ENCODE data around the gene OMD. TPM values are rescaled to one million over a fixed set of nuclear protein-coding genes. Genes with fewer than 3 reads are reported as not detected.
"Not testable (repeated sequence)": the region's sequence is repeated elsewhere in the genome, so short reads cannot be mapped to it uniquely, and the experiment has no call there.

The OMD gene
- total RNA-seq, 2 donors from 2014 or later = 3.6 to 6.5 TPM

DNA sequence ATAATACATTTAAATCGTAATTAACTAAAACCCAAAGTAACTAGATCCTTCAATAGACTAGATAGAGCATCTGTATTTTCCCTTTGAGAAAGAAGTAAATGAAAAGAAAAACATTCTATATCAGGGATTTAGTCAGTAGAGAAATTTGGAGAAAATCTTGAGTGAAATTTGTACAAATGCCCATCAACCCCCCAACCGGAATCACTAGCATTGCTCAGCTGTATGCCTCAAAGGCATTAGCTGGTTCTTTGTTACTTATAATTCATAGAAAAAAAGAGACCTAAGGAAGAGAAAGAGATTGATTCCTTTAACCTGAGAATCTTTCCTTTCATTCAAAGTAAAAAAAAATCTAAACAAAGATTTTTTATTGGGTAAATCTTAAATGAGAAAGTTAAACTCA lies 659 bp downstream of the OMD start:
- intact Hi-C loops (cut with DNase I) = no loop called here
- peak overlapping the region in 1 of 2 donors; percentile 1 for H3K27ac ChIP-seq
- WGBS = 84% methylated on average over 2 of the region's 2 CpGs
- no peaks in the 10 kb centered on the region for H3K9me3 ChIP-seq
- H3K4me3 ChIP-seq = peak overlapping the region; percentile 1
- H3K36me3 ChIP-seq = no peaks in the 10 kb centered on the region
- H3K27me3 ChIP-seq (replicated peaks; ENCODE audit: insufficient read depth) = no peaks in the 10 kb centered on the region
- no peaks in the 10 kb centered on the region for H3K4me1 ChIP-seq (replicated peaks)
- no peak for DNase-seq (ENCODE audit: low spot score)
- no peak for TF ChIP-seq POLR2A (IDR thresholded peaks at IDR 0.05)
- TF ChIP-seq, protein P1, sequence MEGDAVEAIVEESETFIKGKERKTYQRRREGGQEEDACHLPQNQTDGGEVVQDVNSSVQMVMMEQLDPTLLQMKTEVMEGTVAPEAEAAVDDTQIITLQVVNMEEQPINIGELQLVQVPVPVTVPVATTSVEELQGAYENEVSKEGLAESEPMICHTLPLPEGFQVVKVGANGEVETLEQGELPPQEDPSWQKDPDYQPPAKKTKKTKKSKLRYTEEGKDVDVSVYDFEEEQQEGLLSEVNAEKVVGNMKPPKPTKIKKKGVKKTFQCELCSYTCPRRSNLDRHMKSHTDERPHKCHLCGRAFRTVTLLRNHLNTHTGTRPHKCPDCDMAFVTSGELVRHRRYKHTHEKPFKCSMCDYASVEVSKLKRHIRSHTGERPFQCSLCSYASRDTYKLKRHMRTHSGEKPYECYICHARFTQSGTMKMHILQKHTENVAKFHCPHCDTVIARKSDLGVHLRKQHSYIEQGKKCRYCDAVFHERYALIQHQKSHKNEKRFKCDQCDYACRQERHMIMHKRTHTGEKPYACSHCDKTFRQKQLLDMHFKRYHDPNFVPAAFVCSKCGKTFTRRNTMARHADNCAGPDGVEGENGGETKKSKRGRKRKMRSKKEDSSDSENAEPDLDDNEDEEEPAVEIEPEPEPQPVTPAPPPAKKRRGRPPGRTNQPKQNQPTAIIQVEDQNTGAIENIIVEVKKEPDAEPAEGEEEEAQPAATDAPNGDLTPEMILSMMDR (IDR thresholded peaks at IDR 0.05) = no peak
- TF ChIP-seq POLR2AphosphoS5 (IDR thresholded peaks at IDR 0.05) = no peak

DNA sequence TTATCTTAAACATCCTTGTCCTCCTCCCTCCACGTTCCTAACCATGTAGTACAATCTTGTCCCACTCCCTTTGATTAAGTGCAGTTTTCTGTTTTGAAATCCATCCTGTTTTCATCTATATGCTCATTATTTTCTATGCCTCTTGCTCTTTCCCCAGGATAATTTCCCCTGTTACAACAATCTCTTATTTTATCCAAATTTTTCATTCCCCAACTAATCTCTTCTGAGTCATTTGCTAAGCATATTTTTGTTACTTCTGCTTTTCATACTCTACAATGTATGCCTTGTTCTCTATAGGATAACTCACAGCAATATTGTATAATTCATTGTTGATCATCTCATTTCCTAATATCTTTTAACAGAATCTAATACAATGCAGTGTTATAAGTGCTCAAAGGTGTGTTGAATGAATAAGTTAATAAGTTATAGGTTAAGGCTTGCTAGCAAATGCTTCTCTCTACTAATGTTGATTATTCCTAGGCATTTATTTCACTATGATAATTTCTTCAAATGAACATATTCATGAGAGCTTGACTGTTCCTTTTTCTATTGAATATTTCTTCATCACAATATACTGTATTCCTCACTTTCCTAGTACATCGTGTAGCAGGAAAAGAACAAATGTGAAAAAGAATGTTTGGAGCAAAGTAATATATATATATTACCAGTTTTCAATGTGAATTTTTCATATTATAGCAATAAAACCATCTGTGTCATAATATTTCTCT lies 1.5 kb downstream of the OMD start:
- no peak for TF ChIP-seq POLR2A (IDR thresholded peaks at IDR 0.05)
- TF ChIP-seq POLR2AphosphoS5 (IDR thresholded peaks at IDR 0.05) = no peak
- TF ChIP-seq, protein P1 (IDR thresholded peaks at IDR 0.05) = no peak
- Histone ChIP-seq H3K27ac (no peak overlapping the region), H3K9me3 (no peaks in the 10 kb centered on the region), H3K27me3 (replicated peaks; ENCODE audit: insufficient read depth) (no peaks in the 10 kb centered on the region), H3K36me3 (no peaks in the 10 kb centered on the region), H3K4me1 (replicated peaks) (no peaks in the 10 kb centered on the region), H3K4me3 (no peak overlapping the region)
- 74% methylated on average over 2 of the region's 2 CpGs for WGBS
- intact Hi-C loops (cut with DNase I) = no loop called here
- DNase-seq (ENCODE audit: low spot score) = no peak

DNA sequence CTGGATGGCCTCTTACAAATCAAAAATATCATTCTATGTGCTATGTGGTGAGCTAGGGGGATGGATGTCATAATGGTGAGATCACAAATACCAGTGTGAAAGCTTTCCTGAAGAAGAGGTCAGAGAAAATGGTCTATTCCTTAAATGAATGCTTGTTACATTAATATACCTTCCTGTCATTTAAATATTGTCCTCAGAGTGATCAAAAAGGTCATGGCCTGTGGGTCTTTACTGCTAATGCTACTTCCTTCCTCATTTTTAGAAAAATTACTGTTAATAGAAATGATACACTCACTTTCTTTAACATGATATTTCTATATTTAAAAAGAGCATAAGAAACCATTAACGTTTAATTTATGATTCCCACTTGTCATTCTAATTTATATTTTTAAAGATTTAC lies 9.7 kb downstream of the OMD start:
- no peak overlapping the region for H3K4me3 ChIP-seq
- DNase-seq (ENCODE audit: low spot score) = no peak
- H3K36me3 ChIP-seq = no peaks in the 10 kb centered on the region
- TF ChIP-seq, protein P1 (IDR thresholded peaks at IDR 0.05) = no peak
- TF ChIP-seq POLR2A (IDR thresholded peaks at IDR 0.05) (no peak), POLR2AphosphoS5 (IDR thresholded peaks at IDR 0.05) (no peak)
- H3K4me1 ChIP-seq (replicated peaks) = no peaks in the 10 kb centered on the region
- intact Hi-C loops (cut with DNase I) = no loop called here
- no peak overlapping the region for H3K27ac ChIP-seq
- H3K9me3 ChIP-seq = no peaks in the 10 kb centered on the region
- WGBS = 85% methylated on average over 1 of the region's 1 CpG
- H3K27me3 ChIP-seq (replicated peaks; ENCODE audit: insufficient read depth) = no peaks in the 10 kb centered on the region

DNA sequence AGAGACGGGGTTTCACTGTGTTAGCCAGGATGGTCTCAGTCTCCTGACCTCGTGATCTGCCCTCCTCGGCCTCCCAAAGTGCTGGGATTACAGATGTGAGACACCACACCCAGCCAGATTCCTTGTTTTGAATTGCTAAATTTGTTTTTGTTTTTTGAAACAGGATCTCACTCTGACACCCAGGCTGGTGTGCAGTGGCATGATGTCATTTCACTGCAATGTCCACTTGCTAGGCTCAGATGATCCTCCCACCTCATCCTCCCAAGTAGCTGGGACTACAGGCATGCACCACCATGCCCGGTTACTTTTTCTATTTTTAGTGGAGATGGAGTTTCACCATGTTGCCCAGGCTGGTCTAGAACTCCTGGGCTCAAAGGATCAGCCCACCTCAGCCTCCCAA lies 13.1 kb downstream of the OMD start:
- WGBS = 75% methylated on average over 4 of the region's 4 CpGs
- intact Hi-C loops (cut with DNase I); H3K4me1 ChIP-seq (replicated peaks); H3K36me3 ChIP-seq; H3K27ac ChIP-seq; H3K9me3 ChIP-seq; H3K27me3 ChIP-seq (replicated peaks; ENCODE audit: insufficient read depth); H3K4me3 ChIP-seq; DNase-seq (ENCODE audit: low spot score): not testable (repeated sequence)

DNA sequence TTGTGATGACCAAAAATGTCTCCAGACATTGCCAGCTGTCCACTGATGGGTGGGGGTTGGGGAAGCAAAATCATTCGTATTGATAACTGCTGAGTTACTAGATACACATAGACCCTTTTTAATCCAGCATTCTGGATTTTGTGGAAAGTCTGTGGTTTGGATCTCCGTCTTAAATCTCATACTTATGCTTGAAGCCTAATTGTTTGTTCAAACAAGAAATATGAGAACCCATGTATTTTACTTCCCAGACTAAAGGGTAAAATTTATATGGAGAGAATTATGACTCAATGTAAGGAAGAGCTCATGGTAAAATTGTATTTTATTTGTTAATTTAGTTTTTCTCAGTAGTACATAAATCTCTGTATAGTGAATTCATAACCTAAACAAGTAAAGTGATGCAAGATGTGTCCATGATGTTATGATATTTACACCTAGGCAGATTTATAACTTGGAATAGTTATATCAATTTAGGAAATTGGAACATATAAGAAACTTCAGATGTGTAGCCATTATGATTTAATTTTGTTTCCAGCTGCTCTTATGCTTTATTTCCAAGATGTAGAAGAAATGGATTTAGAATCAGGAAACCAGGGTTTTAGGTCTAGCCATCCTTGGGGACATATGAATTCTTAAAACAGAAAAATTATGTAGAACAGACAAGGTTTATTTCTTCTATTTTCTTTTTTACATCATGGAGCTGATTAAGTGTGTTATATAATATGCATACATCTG lies 15.4 kb downstream of the OMD start:
- H3K4me3 ChIP-seq = no peak overlapping the region
- no peak for DNase-seq (ENCODE audit: low spot score)
- intact Hi-C loops (cut with DNase I) = no loop called here
- TF ChIP-seq, protein P1 (IDR thresholded peaks at IDR 0.05) = no peak
- TF ChIP-seq POLR2AphosphoS5 (IDR thresholded peaks at IDR 0.05) (no peak), POLR2A (IDR thresholded peaks at IDR 0.05) (no peak)
- no peaks in the 10 kb centered on the region for H3K4me1 ChIP-seq (replicated peaks)
- no peaks in the 10 kb centered on the region for H3K36me3 ChIP-seq
- H3K9me3 ChIP-seq = no peaks in the 10 kb centered on the region
- H3K27me3 ChIP-seq (replicated peaks; ENCODE audit: insufficient read depth) = no peaks in the 10 kb centered on the region
- WGBS = 90% methylated on average over 2 of the region's 2 CpGs
- no peak overlapping the region for H3K27ac ChIP-seq

Measured in prostate gland (tissue), 2 donors.